Lower lobe of right lung (tissue), 2 donors: Measurements from ENCODE around the gene KIAA1958. TPM values are rescaled to one million over a fixed set of nuclear protein-coding genes. Genes with fewer than 3 reads are reported as not detected.

Source experiments
- ATAC-seq, 2 donors: fragments of 200-7000 bp; cut with Tn5 transposase; one replicate each; pipeline ENCODE4 v1.9.1; 2020 to 2022; ENCODE audit warnings: mild to moderate bottlenecking in 2 of 2, moderate library complexity in 2 of 2
- DNase-seq: peaks from one replicate; pipeline ENCODE4 v3.0.0-alpha.2; 2020
- H3K27ac ChIP-seq: fragments of 200-600 bp; one replicate; pipeline ENCODE4 v1.8.0; 2022
- H3K27me3 ChIP-seq: fragments of 200-600 bp; one replicate; pipeline ENCODE4 v1.8.0; 2022; ENCODE audit warnings: low read depth
- H3K36me3 ChIP-seq: fragments of 200-600 bp; one replicate; pipeline ENCODE4 v1.8.0; 2022; ENCODE audit warnings: mild to moderate bottlenecking
- H3K4me1 ChIP-seq: fragments of 200-600 bp; one replicate; pipeline ENCODE4 v1.8.0; 2022
- H3K4me3 ChIP-seq: fragments of 200-600 bp; one replicate; pipeline ENCODE4 v1.8.0; 2022; ENCODE audit warnings: mild to moderate bottlenecking
- H3K9me3 ChIP-seq: fragments of 200-600 bp; one replicate; pipeline ENCODE4 v1.8.0; 2022
- intact Hi-C: fragments of 100-400 bp; cut with DNase I; formaldehyde crosslinking; loops from one replicate; pipeline ENCODE4 v1.11.0; 2022
- total RNA-seq: library from RNA; stranded (reverse); fragmentation: NEBNext Ultra II Directional; extraction: Animal tissue kit (Norgen Biotek cat#: 25700); gene quantifications from one replicate; pipeline ENCODE4 v1.2.1, GENCODE V29; 2021
- TF ChIP-seq, protein P1 (sequence below): fragments of 200-600 bp; IDR thresholded peaks from one replicate; pipeline ENCODE4 v1.8.0; 2022; ENCODE audit warnings: antibody characterized with exemption, mild to moderate bottlenecking
- donor health status: DM: no; HTN: yes; CAD: no; lungs with severe emphysema.

Gene KIAA1958
- total RNA-seq, 1 donor from 2014 or later, result 14.1 TPM

- no peak overlapping the region for H3K4me3 ChIP-seq
- H3K36me3 ChIP-seq, result no peaks in the 10 kb centered on the region
- intact Hi-C loops, result no loop called here
- ATAC-seq (no peak), DNase-seq (no peak)
- TF ChIP-seq, protein P1, sequence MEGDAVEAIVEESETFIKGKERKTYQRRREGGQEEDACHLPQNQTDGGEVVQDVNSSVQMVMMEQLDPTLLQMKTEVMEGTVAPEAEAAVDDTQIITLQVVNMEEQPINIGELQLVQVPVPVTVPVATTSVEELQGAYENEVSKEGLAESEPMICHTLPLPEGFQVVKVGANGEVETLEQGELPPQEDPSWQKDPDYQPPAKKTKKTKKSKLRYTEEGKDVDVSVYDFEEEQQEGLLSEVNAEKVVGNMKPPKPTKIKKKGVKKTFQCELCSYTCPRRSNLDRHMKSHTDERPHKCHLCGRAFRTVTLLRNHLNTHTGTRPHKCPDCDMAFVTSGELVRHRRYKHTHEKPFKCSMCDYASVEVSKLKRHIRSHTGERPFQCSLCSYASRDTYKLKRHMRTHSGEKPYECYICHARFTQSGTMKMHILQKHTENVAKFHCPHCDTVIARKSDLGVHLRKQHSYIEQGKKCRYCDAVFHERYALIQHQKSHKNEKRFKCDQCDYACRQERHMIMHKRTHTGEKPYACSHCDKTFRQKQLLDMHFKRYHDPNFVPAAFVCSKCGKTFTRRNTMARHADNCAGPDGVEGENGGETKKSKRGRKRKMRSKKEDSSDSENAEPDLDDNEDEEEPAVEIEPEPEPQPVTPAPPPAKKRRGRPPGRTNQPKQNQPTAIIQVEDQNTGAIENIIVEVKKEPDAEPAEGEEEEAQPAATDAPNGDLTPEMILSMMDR, result no peak
- H3K4me1 ChIP-seq, result no peaks in the 10 kb centered on the region
- no peaks in the 10 kb centered on the region for H3K27me3 ChIP-seq
- no peak overlapping the region for H3K27ac ChIP-seq
- no peaks in the 10 kb centered on the region for H3K9me3 ChIP-seq
Observed at GRCh38 chr9:112562235-112562958, 75.8 kb downstream of the KIAA1958 start.

- ATAC-seq (no peak), DNase-seq (no peak)
- no peaks in the 10 kb centered on the region for H3K36me3 ChIP-seq
- no peaks in the 10 kb centered on the region for H3K9me3 ChIP-seq
- H3K27ac ChIP-seq, result no peak overlapping the region
- no peak overlapping the region for H3K4me3 ChIP-seq
- intact Hi-C loops, result no loop called here
- no peaks in the 10 kb centered on the region for H3K27me3 ChIP-seq
- TF ChIP-seq, protein P1, result no peak
- H3K4me1 ChIP-seq, result no peaks in the 10 kb centered on the region
Observed at GRCh38 chr9:112569186-112569585, 82.6 kb downstream of the KIAA1958 start.

DNA sequence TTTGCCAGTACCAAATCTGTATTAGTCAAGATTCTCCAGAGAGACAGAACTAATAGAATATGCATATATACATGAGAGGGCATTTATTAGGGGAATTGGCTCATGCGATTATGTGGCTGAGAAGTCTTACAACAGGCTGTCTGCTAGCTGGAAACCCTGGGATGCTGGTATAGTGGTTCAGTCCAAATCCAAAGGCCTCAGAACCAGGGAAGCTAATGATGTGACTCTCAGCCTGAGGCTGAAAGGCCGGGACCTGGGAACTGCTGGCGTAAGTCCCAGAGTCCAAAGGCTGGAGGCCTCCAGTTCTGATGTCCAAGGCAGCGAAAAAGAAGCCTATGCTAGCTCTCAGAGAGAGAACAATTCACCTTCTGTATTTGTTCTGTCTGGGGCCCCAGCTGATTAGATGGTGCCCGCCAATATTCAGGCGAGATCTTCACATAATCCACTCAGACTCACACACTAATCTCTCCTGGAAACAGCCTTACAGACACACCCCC lies 84.1 kb downstream of the KIAA1958 start:
- no peak for DNase-seq
- H3K4me1 ChIP-seq, result no peaks in the 10 kb centered on the region
- H3K4me3 ChIP-seq, result no peak overlapping the region
- H3K27ac ChIP-seq, result no peak overlapping the region
- no peak for ATAC-seq
- no peaks in the 10 kb centered on the region for H3K27me3 ChIP-seq
- intact Hi-C loops, result no loop called here
- peaks cover 4% of the 10 kb centered on the region for H3K36me3 ChIP-seq
- no peaks in the 10 kb centered on the region for H3K9me3 ChIP-seq
- TF ChIP-seq, protein P1, result no peak

DNA sequence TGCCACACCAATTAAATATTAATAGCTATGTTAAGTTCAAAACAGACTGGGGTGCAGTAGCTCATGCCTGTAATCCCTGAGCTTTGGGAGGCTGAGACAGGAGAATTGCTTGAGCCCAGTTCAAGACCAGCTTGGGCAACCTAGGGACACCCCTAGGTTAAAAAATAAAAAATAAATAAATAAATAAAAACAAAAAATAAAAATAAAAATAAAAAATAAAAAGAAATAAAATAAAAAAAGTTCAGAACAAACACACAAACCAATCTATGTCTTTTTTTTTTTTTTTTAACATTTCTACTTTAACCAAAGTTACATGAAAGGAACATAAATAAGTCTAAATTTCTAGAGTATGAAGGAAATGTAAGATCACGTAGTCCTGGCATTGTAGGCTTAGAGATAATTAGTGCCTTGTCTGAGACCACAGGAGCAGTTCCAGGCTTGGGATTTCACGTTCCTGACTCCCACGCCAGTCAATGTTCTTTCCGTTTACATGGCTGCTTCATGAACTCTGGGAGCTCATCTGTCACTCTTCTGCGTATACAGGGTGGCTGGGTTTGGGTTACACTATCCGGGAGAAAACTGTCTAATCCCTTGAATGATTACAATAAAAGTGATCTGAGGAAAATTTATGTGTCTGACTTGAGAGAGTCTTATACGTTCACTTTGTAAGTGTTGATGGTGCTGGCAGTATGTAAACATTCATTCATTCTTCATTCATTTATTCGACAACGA lies 85.2 kb downstream of the KIAA1958 start:
- no peak overlapping the region for H3K4me3 ChIP-seq
- no peaks in the 10 kb centered on the region for H3K4me1 ChIP-seq
- no peaks in the 10 kb centered on the region for H3K9me3 ChIP-seq
- H3K27me3 ChIP-seq, result no peaks in the 10 kb centered on the region
- ATAC-seq (no peak), DNase-seq (no peak)
- H3K36me3 ChIP-seq, result peaks cover 4% of the 10 kb centered on the region
- H3K27ac ChIP-seq, result no peak overlapping the region
- TF ChIP-seq, protein P1, result no peak
- intact Hi-C loops, result no loop called here

- H3K4me3 ChIP-seq, result no peak overlapping the region
- H3K9me3 ChIP-seq, result no peaks in the 10 kb centered on the region
- DNase-seq (no peak), ATAC-seq (no peak)
- no peak overlapping the region for H3K27ac ChIP-seq
- no peaks in the 10 kb centered on the region for H3K4me1 ChIP-seq
- H3K36me3 ChIP-seq, result peaks cover 4% of the 10 kb centered on the region
- TF ChIP-seq, protein P1, result no peak
- no peaks in the 10 kb centered on the region for H3K27me3 ChIP-seq
- intact Hi-C loops, result no loop called here
Observed at GRCh38 chr9:112572416-112572815, 85.8 kb downstream of the KIAA1958 start.
